SW 1271 (cell line): ENCODE measurements around the gene ATXN7L1.
"Not testable (repeated sequence)": the region's sequence is repeated elsewhere in the genome, so short reads cannot be mapped to it uniquely, and the experiment has no call there.

Source experiments
- DNase-seq, 2 experiments: peaks; one replicate each; lab custom pipeline; 2025; lab: John Stamatoyannopoulos, UW

Gene ATXN7L1

DNA sequence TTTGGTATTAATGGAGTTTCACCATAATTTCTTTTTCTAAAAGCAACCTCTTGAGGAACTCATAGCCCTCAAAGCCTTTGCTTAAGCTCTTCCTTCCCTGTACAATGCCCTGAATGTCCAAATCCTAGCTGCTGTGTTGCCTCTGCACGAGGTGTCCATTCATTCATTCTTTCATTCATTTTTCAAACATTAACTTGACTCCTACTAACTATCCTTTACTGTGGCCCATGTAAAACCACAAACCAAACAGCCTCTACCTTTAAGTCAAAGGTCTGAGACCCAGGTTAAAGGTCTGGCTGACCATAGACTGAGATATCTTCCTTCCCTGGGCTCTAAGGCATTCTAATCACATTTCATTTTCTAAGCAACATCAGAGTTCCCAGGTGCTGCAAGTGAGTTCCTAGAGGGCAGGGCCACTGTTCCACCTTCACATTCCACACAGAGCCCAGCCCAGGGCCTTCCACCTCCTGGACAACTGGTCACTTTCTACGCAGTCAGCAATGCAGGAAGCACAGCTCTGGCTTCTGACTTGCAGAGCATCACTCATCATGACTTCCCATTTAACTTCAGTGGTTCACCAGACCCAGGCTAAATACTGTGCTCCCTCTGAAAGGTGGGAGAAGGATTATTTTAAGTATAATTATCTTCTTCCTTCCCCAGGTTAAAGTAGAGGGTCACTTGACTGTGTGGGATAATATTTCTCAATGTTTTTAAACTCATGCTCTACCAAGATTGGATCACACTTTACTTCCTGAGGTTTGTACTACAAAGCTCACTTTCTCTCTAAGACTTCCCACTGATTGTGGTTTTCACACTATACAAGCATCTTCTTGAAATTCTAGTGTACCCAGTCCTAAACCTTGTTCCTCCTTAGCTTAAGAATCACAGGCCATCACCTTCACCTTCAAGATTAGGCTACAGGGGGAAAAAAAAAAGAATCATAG, 19.1 kb downstream of the ATXN7L1 start:
- DNase-seq, result no peak

GRCh38 chr7:105854498-105854897, 21.9 kb downstream of the ATXN7L1 start:
- DNase-seq, result no peak

GRCh38 chr7:105853931-105854419, 22.4 kb downstream of the ATXN7L1 start:
- no peak for DNase-seq

GRCh38 chr7:105851064-105851463, 25.3 kb downstream of the ATXN7L1 start:
- no peak for DNase-seq

- peak in 1 of 2 experiments; percentile 50 for DNase-seq
These were observed 27.1 kb downstream of the ATXN7L1 start for GRCh38 chr7:105849122-105849855.

GRCh38 chr7:105846404-105846803, 30.0 kb downstream of the ATXN7L1 start:
- no peak for DNase-seq

DNA sequence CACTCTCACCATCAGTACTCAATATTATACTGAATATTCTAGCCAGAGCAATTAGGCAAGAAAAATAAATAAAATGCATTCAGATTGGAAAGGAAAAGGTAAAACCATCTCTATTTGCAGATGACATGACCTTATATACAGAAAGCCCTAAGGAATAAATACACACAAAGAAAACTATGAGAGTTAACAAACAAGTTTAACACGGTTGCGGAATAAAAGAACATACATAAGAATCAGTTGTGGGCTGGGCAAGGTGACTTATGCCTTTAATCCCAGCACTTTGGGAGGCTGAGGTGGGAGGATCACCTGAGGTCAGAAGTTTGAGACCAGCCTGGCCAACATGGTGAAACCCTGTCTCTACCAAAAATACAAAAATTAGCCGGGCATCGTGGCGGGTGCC, 31.7 kb downstream of the ATXN7L1 start:
- DNase-seq, result not testable (repeated sequence)

DNA sequence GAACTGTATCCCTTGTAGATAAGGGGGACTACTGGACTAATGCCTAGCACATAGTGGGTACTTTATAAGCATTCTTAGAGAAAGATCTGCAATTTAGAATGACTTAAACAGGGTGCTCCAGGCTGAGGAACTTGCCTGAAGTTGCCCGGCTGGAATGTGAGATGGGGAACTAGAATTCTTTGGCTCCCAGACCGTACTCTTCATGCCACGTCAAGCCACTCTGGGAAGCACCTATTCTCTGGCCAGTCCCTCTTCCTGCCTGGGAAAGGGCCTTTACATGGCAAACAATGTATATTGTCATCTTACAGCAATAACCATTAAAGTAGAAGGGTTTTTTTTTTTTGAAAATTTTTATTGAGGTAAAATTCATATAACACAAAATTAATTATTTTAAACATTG, 34.5 kb downstream of the ATXN7L1 start:
- DNase-seq, result no peak

DNA sequence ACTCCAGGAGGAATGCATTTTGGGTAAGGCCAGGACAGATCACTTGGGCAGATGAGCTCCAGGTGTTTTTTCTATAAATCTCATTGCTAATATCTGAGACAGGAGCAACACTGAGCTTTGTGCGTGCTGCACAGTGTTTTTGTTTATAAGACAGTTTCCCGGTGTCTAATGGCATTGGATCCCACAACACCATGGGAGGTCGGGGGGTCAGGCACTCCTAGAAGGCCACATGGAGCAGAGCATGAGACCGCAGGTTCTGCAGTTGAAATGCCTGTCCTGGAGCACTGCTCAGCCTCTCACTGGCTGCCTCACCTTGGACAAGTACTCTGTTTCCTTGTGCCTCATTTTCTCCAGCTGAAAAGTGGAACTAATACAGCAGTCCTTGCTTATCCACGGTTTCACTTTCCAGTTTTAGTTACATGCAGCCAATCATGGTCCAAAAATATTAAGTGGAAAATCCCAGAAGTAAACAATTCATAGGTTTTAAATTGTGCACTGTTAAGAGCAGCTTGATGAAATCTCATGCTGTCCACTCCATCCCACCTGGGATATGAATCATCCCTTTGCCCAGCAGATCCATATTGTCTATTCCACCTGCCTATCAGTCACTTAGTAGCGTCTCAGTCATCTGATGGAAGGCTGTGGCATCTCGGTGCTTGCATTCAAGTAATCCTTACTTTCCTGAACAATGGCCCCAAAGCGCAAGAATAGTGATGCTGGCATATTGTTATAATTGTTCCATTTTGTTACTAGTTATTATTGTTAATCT, 35.2 kb downstream of the ATXN7L1 start:
- DNase-seq, result no peak

DNA sequence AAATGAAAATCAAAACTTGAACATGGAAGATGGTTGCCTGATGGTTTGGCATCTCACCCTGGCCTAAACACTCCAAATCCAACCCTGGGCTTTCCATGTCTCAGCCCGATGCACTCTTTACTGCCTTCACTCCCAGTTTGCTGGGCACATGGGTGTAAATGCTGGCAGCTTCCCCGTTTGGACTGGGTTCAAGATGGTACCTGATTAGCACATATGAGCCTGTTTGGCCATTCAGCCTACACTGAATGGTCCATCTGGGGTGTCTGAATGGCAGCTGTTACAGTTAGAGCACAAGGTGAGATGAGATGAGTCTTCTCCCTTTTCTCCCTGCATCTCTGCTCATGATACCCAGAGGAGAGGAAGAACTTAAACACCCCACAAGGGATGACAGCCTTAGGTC, 37.1 kb downstream of the ATXN7L1 start:
- DNase-seq, result no peak

DNA sequence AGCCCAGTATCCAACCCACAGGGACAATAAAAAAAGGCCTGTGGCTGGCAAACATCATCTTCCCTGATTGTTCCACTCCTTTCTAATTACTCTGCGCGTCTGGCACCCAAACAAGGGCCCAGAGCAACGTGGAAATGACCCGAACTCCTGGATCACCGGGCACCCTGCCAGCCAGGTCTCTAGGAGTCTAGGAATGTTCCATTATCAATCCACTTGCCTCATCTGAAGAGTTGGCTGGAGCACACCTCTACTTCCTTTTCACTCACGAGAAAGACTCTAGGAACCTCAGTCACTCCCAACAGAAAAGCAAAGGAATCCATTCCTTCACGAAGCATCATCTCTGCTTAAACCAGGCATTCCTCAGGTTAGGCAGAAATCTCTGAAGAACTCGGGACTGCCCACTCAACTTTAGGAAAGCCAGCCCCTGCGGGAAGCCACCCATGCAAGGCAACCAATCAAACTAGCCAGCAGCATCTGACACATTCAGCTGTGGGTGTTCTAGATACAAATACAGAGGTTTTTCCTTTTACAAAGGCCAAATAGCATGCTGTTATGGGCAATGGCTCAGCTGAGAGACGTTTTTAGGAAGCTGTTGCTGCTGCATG, 37.7 kb downstream of the ATXN7L1 start:
- DNase-seq, result no peak

- no peak for DNase-seq
These were observed 38.4 kb downstream of the ATXN7L1 start for GRCh38 chr7:105837765-105838626.

DNA sequence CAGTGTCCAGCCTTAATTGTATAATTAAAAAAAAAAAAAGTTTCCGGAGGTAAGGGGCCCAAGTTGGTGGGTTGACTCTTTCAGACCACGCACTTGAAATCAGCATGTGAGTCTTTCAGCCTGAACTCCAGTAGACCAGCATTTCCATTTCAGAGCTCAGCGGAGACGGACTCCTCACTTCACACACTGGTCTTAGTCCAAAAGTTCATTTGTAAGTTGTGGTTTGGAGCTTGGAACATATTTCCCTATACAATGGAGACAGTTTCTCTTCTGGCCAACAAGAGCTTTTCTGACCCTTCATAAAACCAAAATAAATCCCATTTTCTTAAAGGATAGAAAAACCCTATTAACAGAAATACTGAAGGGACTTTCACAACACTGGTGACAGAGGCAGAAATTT, 41.0 kb downstream of the ATXN7L1 start:
- no peak for DNase-seq

DNA sequence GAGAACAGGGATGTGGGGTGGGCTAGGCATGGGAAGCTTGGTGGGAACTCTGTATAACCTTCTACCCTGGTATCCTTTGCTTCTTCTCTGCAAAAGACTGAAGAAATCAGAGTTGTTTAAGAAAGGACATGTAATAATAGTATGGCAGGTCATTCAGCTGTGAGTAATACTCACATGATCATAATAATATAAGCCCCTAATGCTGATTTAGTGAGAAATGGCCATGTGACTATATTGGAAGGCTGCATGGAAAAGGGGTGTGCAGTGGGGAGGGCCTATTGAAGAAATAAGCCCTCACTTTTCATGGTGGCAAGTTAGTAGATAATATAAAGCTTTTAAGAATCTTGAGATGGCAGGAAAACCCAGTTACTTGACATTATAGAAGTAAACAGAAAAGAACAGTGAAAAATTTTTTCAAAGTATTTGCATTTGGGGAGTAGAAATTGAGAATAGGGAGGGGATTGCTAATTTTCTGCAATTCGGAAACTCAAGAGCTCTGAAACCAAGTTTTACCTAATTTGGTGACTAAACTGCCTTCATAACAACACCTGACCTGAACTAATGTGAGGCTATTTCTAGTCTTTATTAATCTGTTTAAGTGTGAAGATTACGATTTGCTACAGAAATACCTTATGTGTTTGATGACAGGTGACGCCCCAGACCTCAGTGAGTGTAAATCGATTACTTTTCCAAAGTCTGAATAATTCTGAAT, 44.4 kb downstream of the ATXN7L1 start:
- no peak for DNase-seq

DNA sequence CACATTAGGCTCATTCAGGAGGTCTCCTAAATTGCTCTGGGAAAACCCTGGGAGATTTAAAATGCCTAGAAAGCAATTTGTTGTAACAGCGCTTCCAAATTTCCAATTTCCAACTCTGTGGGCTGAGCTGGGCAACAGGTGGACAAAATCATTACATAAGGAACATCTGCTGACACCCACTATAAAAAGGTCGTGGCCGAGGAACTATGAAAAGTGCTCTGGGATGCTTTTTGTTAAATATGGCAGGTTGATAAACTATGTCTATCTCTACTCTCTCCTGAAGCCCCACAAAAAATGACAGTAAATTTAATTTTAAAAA, 45.1 kb downstream of the ATXN7L1 start:
- no peak for DNase-seq

GRCh38 chr7:105830405-105831301, 45.7 kb downstream of the ATXN7L1 start:
- DNase-seq, result peak; percentile 85 to 98

- peak in 1 of 2 experiments; percentile 16 for DNase-seq
These were observed 46.6 kb downstream of the ATXN7L1 start for GRCh38 chr7:105829681-105830322.

DNA sequence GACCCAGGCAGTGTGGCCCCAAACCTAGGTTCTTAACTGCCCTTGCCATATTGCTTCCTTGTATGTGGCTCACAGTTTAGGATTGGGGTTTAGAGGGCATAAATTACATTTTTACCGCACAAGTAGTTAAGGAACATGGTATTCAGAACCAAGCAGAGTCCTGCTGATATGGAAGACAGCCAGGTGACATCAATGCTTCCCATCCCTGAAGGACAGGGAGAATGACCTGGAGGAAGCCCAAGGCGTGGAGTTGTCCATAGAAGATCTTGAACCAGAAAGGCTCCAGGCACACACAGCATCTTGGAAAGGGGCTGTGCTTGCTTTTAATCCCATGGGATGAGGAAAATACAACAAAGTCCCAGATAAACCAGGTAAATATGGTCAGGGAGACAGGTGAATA, 48.3 kb downstream of the ATXN7L1 start:
- no peak for DNase-seq
